Mesenchymal stem cell (in vitro differentiated cells and primary cell): ENCODE measurements around the gene SP6.

Experiments used
- DNase-seq: peaks from one replicate; pipeline ENCODE4 v3.0.0-alpha.2; 2013
- H2AFZ ChIP-seq: one replicate; pipeline ENCODE4 v1.6.1; 2013; ENCODE audit warnings: low read depth, mild to moderate bottlenecking, control low read depth, inconsistent platforms, low read length, moderate library complexity
- H2AK5ac ChIP-seq: 2 replicates; pipeline ENCODE4 v1.6.1; 2013; ENCODE audit warnings: low read length, moderate library complexity, mild to moderate bottlenecking, inconsistent platforms; ENCODE audit not compliant: severe bottlenecking
- H2BK120ac ChIP-seq: one replicate; pipeline ENCODE4 v1.6.1; 2013; ENCODE audit warnings: low read depth, mild to moderate bottlenecking, inconsistent platforms, low read length, moderate library complexity
- H2BK12ac ChIP-seq, 2 experiments: one replicate each; pipeline ENCODE4 v1.6.1; 2013; ENCODE audit warnings: inconsistent platforms in 2 of 2, low read length in 2 of 2, mild to moderate bottlenecking in 2 of 2, moderate library complexity in 2 of 2, control low read depth in 1 of 2
- H2BK15ac ChIP-seq: one replicate; pipeline ENCODE4 v1.6.1; 2013; ENCODE audit warnings: mild to moderate bottlenecking, low read depth, inconsistent platforms; ENCODE audit not compliant: poor library complexity, severe bottlenecking
- H2BK5ac ChIP-seq: 2 replicates; pipeline ENCODE4 v1.6.1; 2013; ENCODE audit warnings: low read depth, mild to moderate bottlenecking, low read length, control low read depth, inconsistent platforms; ENCODE audit not compliant: poor library complexity, severe bottlenecking
- H3K14ac ChIP-seq, 2 experiments: one replicate each; pipeline ENCODE4 v1.6.1; 2013; ENCODE audit warnings: inconsistent platforms in 2 of 2, low read length in 2 of 2, control low read depth in 1 of 2, mild to moderate bottlenecking in 1 of 2, moderate library complexity in 1 of 2
- H3K18ac ChIP-seq, 2 experiments: one replicate each; pipeline ENCODE4 v1.6.1; 2013; ENCODE audit warnings: inconsistent platforms in 2 of 2, low read length in 2 of 2, control low read depth in 1 of 2, low read depth in 1 of 2, mild to moderate bottlenecking in 1 of 2
- H3K23ac ChIP-seq, 2 experiments: one replicate each; pipeline ENCODE4 v1.6.1; 2013; ENCODE audit warnings: inconsistent platforms in 2 of 2, low read length in 2 of 2, mild to moderate bottlenecking in 2 of 2, moderate library complexity in 2 of 2, control low read depth in 1 of 2
- H3K27ac ChIP-seq: 2 replicates; pipeline ENCODE4 v1.5.1; 2013; ENCODE audit warnings: mild to moderate bottlenecking, moderate library complexity, low read length, control low read depth, inconsistent platforms; ENCODE audit not compliant: poor library complexity, severe bottlenecking
- H3K27me3 ChIP-seq, 2 experiments: 2 replicates each; pipeline versions ENCODE4 v1.6.1 to v1.7.0; 2013; ENCODE audit warnings: low read length in 2 of 2, mild to moderate bottlenecking in 2 of 2, moderate library complexity in 2 of 2, control low read depth in 1 of 2, inconsistent platforms in 1 of 2; ENCODE audit not compliant: control insufficient read depth in 1 of 2, insufficient read depth in 1 of 2
- H3K36me3 ChIP-seq, 2 experiments: 2 replicates each; pipeline versions ENCODE4 v1.6.1 to v1.7.0; 2013; ENCODE audit warnings: low read length in 2 of 2, control low read depth in 1 of 2, inconsistent platforms in 1 of 2, low read depth in 1 of 2, mild to moderate bottlenecking in 1 of 2; ENCODE audit not compliant: insufficient read depth in 2 of 2, control insufficient read depth in 1 of 2
- H3K4ac ChIP-seq, 2 experiments: one replicate each; pipeline ENCODE4 v1.6.1; 2013; ENCODE audit warnings: inconsistent platforms in 2 of 2, low read length in 2 of 2, mild to moderate bottlenecking in 2 of 2, moderate library complexity in 2 of 2, control low read depth in 1 of 2, low read depth in 1 of 2
- H3K4me1 ChIP-seq: 2 replicates; pipeline ENCODE4 v1.6.1; 2013; ENCODE audit warnings: low read depth, low read length, control low read depth; ENCODE audit not compliant: control insufficient read depth, insufficient read depth
- H3K4me2 ChIP-seq: 2 replicates; pipeline ENCODE4 v1.6.1; 2013; ENCODE audit warnings: low read length, mild to moderate bottlenecking, inconsistent platforms; ENCODE audit not compliant: poor library complexity, severe bottlenecking
- H3K4me3 ChIP-seq, 2 experiments: 2 replicates each; pipeline versions ENCODE4 v1.5.1 to v1.7.0; 2013; ENCODE audit warnings: low read length in 2 of 2, mild to moderate bottlenecking in 2 of 2, control low read depth in 1 of 2, low read depth in 1 of 2; ENCODE audit not compliant: insufficient read depth in 1 of 2
- H3K79me1 ChIP-seq: replicated peaks from 2 replicates; pipeline ENCODE4 v1.6.1; 2013; ENCODE audit warnings: mild to moderate bottlenecking, control low read depth, low read length, inconsistent platforms; ENCODE audit not compliant: poor library complexity, severe bottlenecking
- H3K9ac ChIP-seq: 2 replicates; pipeline ENCODE4 v1.7.0; 2013; ENCODE audit warnings: mild to moderate bottlenecking, low read length, moderate library complexity
- H3K9me3 ChIP-seq: 2 replicates; pipeline ENCODE4 v1.7.0; 2013; ENCODE audit warnings: mild to moderate bottlenecking, low read length; ENCODE audit not compliant: control insufficient read depth
- H4K8ac ChIP-seq: one replicate; pipeline ENCODE4 v1.6.1; 2013; ENCODE audit warnings: inconsistent platforms, mild to moderate bottlenecking, low read length, moderate library complexity
- H4K91ac ChIP-seq: one replicate; pipeline ENCODE4 v1.6.1; 2013; ENCODE audit warnings: mild to moderate bottlenecking, low read length, inconsistent platforms
- WGBS: methylation state at CpG from one replicate; pipeline ENCODE4 v1.1.7; 2013; ENCODE audit warnings: mixed read lengths; 5-methylcytosine and 5-hydroxymethylcytosine counted together

Gene SP6

DNA sequence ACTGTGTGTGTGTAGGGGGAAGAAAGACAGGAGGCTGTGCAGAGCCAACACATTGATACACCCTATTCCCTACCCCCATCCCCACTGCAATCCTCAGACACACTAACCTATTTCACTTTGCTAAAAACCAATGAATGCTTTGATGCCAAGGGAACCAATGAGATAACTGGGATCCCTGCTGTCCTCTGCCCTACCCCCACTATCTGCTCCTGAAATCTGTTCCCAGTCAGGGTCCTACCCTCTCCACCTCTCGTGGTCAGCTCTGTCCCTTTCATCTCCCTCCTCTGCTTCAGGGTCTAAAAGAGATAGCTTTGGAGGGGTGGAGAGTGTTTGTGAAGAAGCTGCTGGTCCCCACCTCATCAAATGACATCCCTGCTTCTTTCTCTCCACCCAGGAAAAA is 19.1 kb upstream of the SP6 start:
- H3K4me3 ChIP-seq = no peak overlapping the region
- DNase-seq = no peak
- no peak overlapping the region for H2BK15ac ChIP-seq
- no peaks in the 10 kb centered on the region for H3K9me3 ChIP-seq
- H3K18ac ChIP-seq = no peak overlapping the region
- no peaks in the 10 kb centered on the region for H3K79me1 ChIP-seq
- H2AK5ac ChIP-seq = no peak overlapping the region
- H3K23ac ChIP-seq = no peak overlapping the region
- no peak overlapping the region for H2AFZ ChIP-seq
- no peak overlapping the region for H3K27ac ChIP-seq
- H4K91ac ChIP-seq = no peak overlapping the region
- H3K4me2 ChIP-seq = no peak overlapping the region
- no peak overlapping the region for H2BK120ac ChIP-seq
- H3K14ac ChIP-seq = no peak overlapping the region
- H4K8ac ChIP-seq = no peak overlapping the region
- no peak overlapping the region for H3K4ac ChIP-seq
- peaks cover 60 to 65% of the 10 kb centered on the region in 2 experiments for H3K27me3 ChIP-seq
- H2BK12ac ChIP-seq = no peak overlapping the region
- H3K36me3 ChIP-seq = no peaks in the 10 kb centered on the region
- WGBS = no CpG with 5 or more reads among the region's 1 CpG
- no peak overlapping the region for H3K9ac ChIP-seq
- H3K4me1 ChIP-seq = peaks cover 18% of the 10 kb centered on the region
- no peak overlapping the region for H2BK5ac ChIP-seq

- Histone ChIP-seq H2BK12ac (no peak overlapping the region), H3K4me3 (no peak overlapping the region), H3K9ac (no peak overlapping the region), H3K79me1 (no peaks in the 10 kb centered on the region), H3K4me2 (no peak overlapping the region), H2AK5ac (no peak overlapping the region), H3K23ac (no peak overlapping the region), H3K14ac (no peak overlapping the region), H2BK15ac (no peak overlapping the region), H2AFZ (no peak overlapping the region), H3K27me3 (peaks cover 52 to 56% of the 10 kb centered on the region in 2 experiments), H3K4ac (no peak overlapping the region), H4K8ac (no peak overlapping the region), H3K9me3 (no peaks in the 10 kb centered on the region), H2BK5ac (no peak overlapping the region), H3K18ac (no peak overlapping the region), H4K91ac (no peak overlapping the region), H3K4me1 (peaks cover 11% of the 10 kb centered on the region), H3K36me3 (no peaks in the 10 kb centered on the region), H2BK120ac (no peak overlapping the region), H3K27ac (no peak overlapping the region)
- no peak for DNase-seq
- WGBS = 52% methylated on average over 2 of the region's 2 CpGs
Measured at GRCh38 chr17:47869114-47869513, 18.2 kb upstream of the SP6 start.

DNA sequence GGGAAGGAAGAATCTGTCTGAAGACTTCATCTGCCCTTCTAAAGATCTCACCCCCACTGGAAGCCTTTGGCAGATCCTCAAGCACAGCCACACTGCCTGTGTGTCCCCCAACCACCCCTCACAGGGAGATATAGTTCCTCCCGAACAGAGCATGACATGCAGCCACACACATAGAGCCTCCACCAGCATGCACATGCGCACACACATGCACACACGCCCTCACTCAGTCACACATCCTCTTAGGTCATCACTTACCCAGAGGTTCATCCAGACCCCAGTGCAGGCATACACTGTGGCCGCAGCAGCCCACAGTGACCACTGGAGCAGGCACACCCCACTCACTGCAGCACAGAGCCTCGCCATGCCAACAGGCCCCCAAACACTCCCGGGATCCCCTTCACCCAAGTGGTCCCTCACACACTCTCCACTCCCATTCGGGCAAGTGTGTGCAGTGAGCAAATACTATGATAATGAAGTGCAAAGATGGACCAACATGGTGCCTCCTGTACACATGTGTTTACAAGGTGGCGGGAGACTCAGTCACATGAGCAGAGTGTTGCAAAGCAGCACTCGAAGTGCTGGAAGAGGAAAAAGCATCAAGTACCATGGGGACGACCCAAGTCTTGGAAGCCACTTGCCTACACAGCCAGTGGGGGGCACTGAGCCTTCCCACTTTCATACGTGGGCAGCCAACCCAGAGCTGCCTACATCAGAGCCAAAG is 17.0 kb upstream of the SP6 start:
- no peak overlapping the region for H3K4ac ChIP-seq
- no peak overlapping the region for H2BK12ac ChIP-seq
- no peaks in the 10 kb centered on the region for H3K79me1 ChIP-seq
- no peak overlapping the region for H3K4me2 ChIP-seq
- H3K36me3 ChIP-seq = no peaks in the 10 kb centered on the region
- H3K18ac ChIP-seq = no peak overlapping the region
- peak overlapping the region in 1 of 2 experiments; percentile 14 for H3K14ac ChIP-seq
- H2BK5ac ChIP-seq = no peak overlapping the region
- H2BK15ac ChIP-seq = no peak overlapping the region
- no peak overlapping the region for H2BK120ac ChIP-seq
- 93% methylated on average over 11 of the region's 11 CpGs for WGBS
- H2AFZ ChIP-seq = no peak overlapping the region
- H2AK5ac ChIP-seq = no peak overlapping the region
- no peak for DNase-seq
- H4K8ac ChIP-seq = no peak overlapping the region
- H3K9me3 ChIP-seq = no peaks in the 10 kb centered on the region
- H3K23ac ChIP-seq = peak overlapping the region in 1 of 2 experiments; percentile 66
- no peak overlapping the region for H3K9ac ChIP-seq
- H3K27me3 ChIP-seq = peaks cover 45% of the 10 kb centered on the region in 2 experiments
- H3K4me1 ChIP-seq = peaks cover 12% of the 10 kb centered on the region
- H3K27ac ChIP-seq = no peak overlapping the region
- no peak overlapping the region for H3K4me3 ChIP-seq
- H4K91ac ChIP-seq = no peak overlapping the region

DNA sequence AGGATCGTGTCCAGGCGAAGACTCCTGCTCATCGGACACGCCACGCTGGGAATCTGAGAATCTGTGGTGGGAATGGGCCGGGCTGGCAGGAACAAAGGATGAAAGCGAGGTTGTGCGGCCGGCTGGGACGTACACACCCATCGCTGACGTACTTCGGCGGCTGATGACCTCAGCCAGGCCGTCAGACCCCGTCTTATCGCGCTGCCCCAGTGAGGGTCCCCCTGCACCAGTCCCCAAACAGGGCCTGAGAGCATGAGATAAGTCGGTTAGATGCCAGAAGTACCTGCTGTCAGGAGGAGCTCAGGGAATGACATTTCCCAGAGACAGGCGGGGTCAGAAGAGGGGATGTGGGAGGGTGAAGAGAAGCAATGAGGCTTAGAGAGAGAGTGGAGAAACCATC is 16.0 kb upstream of the SP6 start:
- Histone ChIP-seq H3K9me3 (no peaks in the 10 kb centered on the region), H3K23ac (no peak overlapping the region), H3K4me1 (peaks cover 6% of the 10 kb centered on the region), H2BK15ac (no peak overlapping the region), H2BK120ac (no peak overlapping the region), H3K4me3 (no peak overlapping the region), H2AK5ac (no peak overlapping the region), H3K18ac (no peak overlapping the region), H3K36me3 (no peaks in the 10 kb centered on the region), H3K27ac (no peak overlapping the region), H2AFZ (no peak overlapping the region), H3K9ac (no peak overlapping the region), H2BK5ac (no peak overlapping the region), H3K4me2 (no peak overlapping the region), H2BK12ac (no peak overlapping the region), H3K79me1 (no peaks in the 10 kb centered on the region), H4K8ac (no peak overlapping the region), H3K4ac (no peak overlapping the region), H3K27me3 (peaks cover 34 to 35% of the 10 kb centered on the region in 2 experiments), H4K91ac (peak overlapping the region; percentile 3), H3K14ac (no peak overlapping the region)
- 48% methylated on average over 20 of the region's 20 CpGs for WGBS
- no peak for DNase-seq
